ENCODE measurements around the gene RASSF7.

Gene RASSF7

DNA sequence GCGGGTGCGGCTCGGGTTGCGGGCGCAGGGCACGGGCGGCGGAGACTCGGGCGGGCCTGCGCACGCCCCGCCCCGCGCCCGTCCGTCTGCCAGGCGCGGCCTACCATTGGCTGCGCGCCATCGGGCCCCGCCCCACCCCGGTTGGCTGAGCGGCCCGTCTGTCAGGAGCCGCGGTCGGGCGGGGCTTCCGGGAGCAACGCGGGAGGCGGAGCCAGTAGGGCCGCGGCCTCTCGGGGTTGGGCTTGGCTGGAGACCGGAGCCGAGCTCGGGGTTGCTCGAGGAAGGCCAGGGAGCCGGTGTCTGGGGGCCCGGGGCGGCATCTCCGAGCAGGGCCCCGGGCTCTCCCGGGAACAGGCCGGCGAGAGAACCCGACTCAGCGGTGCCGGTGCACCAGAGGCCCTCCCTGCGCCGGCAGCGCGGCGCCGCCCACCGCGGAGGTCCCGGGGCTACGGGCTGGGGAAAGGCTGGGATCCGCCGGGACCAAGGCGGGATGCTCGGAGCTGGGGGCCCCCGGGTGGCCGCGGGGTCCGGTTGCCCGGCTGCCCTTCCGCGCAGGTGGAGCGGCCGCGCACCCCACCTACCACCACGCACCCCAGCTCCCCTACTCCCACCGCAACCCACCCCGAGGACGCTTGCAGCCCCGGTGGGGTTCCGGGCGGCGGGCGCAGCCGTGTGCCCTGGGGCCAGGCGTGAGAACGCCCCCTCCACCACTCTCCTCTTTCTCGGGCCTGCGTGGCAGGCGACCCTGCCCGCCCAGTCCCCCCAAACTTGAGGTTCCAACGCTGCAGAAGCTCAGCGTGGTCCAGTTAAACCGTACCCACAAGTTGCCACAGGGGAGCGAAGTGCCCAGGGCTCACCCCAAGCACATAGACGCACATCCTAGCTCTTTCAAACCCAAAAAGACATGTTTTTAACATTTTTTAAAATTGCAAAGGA lies 25.0 kb upstream of the RASSF7 start, which contains the start of gene HRAS (continued):
- TF ChIP-seq ZEB2 (tag by site-specific recombination; IDR thresholded peaks at IDR 0.05) = 0 out of 2 replicates have a peak, but pooled peaks have one; percentile 19
- TF ChIP-seq KLF9 (tag by site-specific recombination; IDR thresholded peaks at IDR 0.05; ENCODE audit: low read depth) = 0 out of 2 replicates have a peak, but pooled peaks have one; percentile 35
- TF ChIP-seq, protein P1, sequence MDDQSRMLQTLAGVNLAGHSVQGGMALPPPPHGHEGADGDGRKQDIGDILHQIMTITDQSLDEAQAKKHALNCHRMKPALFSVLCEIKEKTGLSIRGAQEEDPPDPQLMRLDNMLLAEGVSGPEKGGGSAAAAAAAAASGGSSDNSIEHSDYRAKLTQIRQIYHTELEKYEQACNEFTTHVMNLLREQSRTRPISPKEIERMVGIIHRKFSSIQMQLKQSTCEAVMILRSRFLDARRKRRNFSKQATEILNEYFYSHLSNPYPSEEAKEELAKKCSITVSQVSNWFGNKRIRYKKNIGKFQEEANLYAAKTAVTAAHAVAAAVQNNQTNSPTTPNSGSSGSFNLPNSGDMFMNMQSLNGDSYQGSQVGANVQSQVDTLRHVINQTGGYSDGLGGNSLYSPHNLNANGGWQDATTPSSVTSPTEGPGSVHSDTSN (CRISPR knock-in tag; IDR thresholded peaks at IDR 0.05) = peak; percentile 99
- TF ChIP-seq, protein P2, sequence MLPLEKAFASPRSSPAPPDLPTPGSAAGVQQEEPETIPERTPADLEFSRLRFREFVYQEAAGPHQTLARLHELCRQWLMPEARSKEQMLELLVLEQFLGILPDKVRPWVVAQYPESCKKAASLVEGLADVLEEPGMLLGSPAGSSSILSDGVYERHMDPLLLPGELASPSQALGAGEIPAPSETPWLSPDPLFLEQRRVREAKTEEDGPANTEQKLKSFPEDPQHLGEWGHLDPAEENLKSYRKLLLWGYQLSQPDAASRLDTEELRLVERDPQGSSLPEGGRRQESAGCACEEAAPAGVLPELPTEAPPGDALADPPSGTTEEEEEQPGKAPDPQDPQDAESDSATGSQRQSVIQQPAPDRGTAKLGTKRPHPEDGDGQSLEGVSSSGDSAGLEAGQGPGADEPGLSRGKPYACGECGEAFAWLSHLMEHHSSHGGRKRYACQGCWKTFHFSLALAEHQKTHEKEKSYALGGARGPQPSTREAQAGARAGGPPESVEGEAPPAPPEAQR (tag by site-specific recombination; IDR thresholded peaks at IDR 0.05) = no peak
- no peak for TF ChIP-seq ZNF600 (tag by site-specific recombination; IDR thresholded peaks at IDR 0.05)
- TF ChIP-seq ZNF2 (tag by site-specific recombination; IDR thresholded peaks at IDR 0.05) = no peak
- no peak for TF ChIP-seq ZFP37 (tag by site-specific recombination; IDR thresholded peaks at IDR 0.05)
- peak; percentile 69; the same call in 1 of the 2 replicates for TF ChIP-seq ZSCAN30 (tag by site-specific recombination; IDR thresholded peaks at IDR 0.05)
- no peak for TF ChIP-seq ZNF530 (tag by site-specific recombination; IDR thresholded peaks at IDR 0.05; ENCODE audit: low read depth)
- TF ChIP-seq MEIS1 (CRISPR knock-in tag; IDR thresholded peaks at IDR 0.05; ENCODE audit: borderline replicate concordance) = no peak
- TF ChIP-seq ZXDB (tag by site-specific recombination; IDR thresholded peaks at IDR 0.05) = peak; percentile 35; the same call in 1 of the 2 replicates
- TF ChIP-seq, protein P3, sequence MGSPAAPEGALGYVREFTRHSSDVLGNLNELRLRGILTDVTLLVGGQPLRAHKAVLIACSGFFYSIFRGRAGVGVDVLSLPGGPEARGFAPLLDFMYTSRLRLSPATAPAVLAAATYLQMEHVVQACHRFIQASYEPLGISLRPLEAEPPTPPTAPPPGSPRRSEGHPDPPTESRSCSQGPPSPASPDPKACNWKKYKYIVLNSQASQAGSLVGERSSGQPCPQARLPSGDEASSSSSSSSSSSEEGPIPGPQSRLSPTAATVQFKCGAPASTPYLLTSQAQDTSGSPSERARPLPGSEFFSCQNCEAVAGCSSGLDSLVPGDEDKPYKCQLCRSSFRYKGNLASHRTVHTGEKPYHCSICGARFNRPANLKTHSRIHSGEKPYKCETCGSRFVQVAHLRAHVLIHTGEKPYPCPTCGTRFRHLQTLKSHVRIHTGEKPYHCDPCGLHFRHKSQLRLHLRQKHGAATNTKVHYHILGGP (tag by site-specific recombination; IDR thresholded peaks at IDR 0.05) = no peak
- TF ChIP-seq KLF10 (tag by site-specific recombination; IDR thresholded peaks at IDR 0.05) = 0 out of 2 replicates have a peak, but pooled peaks have one; percentile 35
- TF ChIP-seq, protein P4, sequence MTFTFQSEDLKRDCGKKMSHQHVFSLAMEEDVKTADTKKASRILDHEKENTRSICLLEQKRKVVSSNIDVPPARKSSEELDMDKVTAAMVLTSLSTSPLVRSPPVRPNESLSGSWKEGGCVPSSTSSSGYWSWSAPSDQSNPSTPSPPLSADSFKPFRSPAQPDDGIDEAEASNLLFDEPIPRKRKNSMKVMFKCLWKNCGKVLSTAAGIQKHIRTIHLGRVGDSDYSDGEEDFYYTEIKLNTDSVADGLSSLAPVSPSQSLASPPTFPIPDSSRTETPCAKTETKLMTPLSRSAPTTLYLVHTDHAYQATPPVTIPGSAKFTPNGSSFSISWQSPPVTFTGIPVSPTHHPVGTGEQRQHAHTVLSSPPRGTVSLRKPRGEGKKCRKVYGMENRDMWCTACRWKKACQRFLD (tag by site-specific recombination; IDR thresholded peaks at IDR 0.05) = no peak
- peak; percentile 70 for TF ChIP-seq ZBTB8A (tag by site-specific recombination; IDR thresholded peaks at IDR 0.05)
- peak; percentile 99 for TF ChIP-seq ZBTB20 (tag by site-specific recombination; IDR thresholded peaks at IDR 0.05)
- TF ChIP-seq, protein P5, sequence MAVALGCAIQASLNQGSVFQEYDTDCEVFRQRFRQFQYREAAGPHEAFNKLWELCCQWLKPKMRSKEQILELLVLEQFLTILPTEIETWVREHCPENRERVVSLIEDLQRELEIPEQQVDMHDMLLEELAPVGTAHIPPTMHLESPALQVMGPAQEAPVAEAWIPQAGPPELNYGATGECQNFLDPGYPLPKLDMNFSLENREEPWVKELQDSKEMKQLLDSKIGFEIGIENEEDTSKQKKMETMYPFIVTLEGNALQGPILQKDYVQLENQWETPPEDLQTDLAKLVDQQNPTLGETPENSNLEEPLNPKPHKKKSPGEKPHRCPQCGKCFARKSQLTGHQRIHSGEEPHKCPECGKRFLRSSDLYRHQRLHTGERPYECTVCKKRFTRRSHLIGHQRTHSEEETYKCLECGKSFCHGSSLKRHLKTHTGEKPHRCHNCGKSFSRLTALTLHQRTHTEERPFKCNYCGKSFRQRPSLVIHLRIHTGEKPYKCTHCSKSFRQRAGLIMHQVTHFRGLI (tag by site-specific recombination; IDR thresholded peaks at IDR 0.05) = peak; percentile 99
- TF ChIP-seq, protein P6, sequence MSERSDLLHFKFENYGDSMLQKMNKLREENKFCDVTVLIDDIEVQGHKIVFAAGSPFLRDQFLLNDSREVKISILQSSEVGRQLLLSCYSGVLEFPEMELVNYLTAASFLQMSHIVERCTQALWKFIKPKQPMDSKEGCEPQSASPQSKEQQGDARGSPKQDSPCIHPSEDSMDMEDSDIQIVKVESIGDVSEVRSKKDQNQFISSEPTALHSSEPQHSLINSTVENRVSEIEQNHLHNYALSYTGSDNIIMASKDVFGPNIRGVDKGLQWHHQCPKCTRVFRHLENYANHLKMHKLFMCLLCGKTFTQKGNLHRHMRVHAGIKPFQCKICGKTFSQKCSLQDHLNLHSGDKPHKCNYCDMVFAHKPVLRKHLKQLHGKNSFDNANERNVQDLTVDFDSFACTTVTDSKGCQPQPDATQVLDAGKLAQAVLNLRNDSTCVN (tag by site-specific recombination; optimal IDR thresholded peaks at IDR 0.05) = peak; percentile 45
- TF ChIP-seq, protein P7, sequence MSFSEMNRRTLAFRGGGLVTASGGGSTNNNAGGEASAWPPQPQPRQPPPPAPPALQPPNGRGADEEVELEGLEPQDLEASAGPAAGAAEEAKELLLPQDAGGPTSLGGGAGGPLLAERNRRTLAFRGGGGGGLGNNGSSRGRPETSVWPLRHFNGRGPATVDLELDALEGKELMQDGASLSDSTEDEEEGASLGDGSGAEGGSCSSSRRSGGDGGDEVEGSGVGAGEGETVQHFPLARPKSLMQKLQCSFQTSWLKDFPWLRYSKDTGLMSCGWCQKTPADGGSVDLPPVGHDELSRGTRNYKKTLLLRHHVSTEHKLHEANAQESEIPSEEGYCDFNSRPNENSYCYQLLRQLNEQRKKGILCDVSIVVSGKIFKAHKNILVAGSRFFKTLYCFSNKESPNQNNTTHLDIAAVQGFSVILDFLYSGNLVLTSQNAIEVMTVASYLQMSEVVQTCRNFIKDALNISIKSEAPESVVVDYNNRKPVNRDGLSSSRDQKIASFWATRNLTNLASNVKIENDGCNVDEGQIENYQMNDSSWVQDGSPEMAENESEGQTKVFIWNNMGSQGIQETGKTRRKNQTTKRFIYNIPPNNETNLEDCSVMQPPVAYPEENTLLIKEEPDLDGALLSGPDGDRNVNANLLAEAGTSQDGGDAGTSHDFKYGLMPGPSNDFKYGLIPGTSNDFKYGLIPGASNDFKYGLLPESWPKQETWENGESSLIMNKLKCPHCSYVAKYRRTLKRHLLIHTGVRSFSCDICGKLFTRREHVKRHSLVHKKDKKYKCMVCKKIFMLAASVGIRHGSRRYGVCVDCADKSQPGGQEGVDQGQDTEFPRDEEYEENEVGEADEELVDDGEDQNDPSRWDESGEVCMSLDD (tag by site-specific recombination; IDR thresholded peaks at IDR 0.05) = 0 out of 2 replicates have a peak, but pooled peaks have one; percentile 25
- no peak for TF ChIP-seq ZNF404 (tag by site-specific recombination; IDR thresholded peaks at IDR 0.05)
- TF ChIP-seq, protein P8, sequence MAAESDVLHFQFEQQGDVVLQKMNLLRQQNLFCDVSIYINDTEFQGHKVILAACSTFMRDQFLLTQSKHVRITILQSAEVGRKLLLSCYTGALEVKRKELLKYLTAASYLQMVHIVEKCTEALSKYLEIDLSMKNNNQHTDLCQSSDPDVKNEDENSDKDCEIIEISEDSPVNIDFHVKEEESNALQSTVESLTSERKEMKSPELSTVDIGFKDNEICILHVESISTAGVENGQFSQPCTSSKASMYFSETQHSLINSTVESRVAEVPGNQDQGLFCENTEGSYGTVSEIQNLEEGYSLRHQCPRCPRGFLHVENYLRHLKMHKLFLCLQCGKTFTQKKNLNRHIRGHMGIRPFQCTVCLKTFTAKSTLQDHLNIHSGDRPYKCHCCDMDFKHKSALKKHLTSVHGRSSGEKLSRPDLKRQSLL (tag by site-specific recombination; IDR thresholded peaks at IDR 0.05) = peak; percentile 34; the same call in 1 of the 2 replicates
- no peak for TF ChIP-seq ZNF174 (tag by site-specific recombination; IDR thresholded peaks at IDR 0.05)

All from HEK293 (cell line).